H9 (cell line): ENCODE results near the gene AQP5. TPM values are rescaled to one million over a fixed set of nuclear protein-coding genes. Genes with fewer than 3 reads are reported as not detected.
A peak's percentile ranks its signal among the peaks of the same experiment; 100 is the strongest.

ENCODE experiments used
- DNase-seq: peaks from one replicate; pipeline ENCODE4 v3.0.0-alpha.2; 2017
- H2AFZ ChIP-seq: one replicate; pipeline ENCODE4 v1.6.1; 2013; ENCODE audit warnings: mild to moderate bottlenecking, low read length, control low read depth, moderate library complexity
- H2AK5ac ChIP-seq: 2 replicates; pipeline ENCODE4 v1.6.1; 2013; ENCODE audit warnings: low read length, control low read depth, mixed read lengths; ENCODE audit not compliant: insufficient read length
- H2BK120ac ChIP-seq: one replicate; pipeline ENCODE4 v1.6.1; 2013; ENCODE audit warnings: low read depth, mild to moderate bottlenecking, low read length, control low read depth, inconsistent platforms; ENCODE audit not compliant: poor library complexity, severe bottlenecking
- H2BK12ac ChIP-seq: 2 replicates; pipeline ENCODE4 v1.6.1; 2013; ENCODE audit warnings: low read length, control low read depth, mixed read lengths, low read depth; ENCODE audit not compliant: insufficient read length
- H2BK15ac ChIP-seq: 2 replicates; pipeline ENCODE4 v1.6.1; 2013; ENCODE audit warnings: low read depth, low read length, control low read depth
- H2BK20ac ChIP-seq: one replicate; pipeline ENCODE4 v1.6.1; 2013; ENCODE audit warnings: low read depth, mild to moderate bottlenecking, low read length, control low read depth, inconsistent platforms; ENCODE audit not compliant: poor library complexity, severe bottlenecking
- H2BK5ac ChIP-seq: 2 replicates; pipeline ENCODE4 v1.6.1; 2013; ENCODE audit warnings: low read length, control low read depth, mixed read lengths; ENCODE audit not compliant: insufficient read length
- H3K14ac ChIP-seq: 2 replicates; pipeline ENCODE4 v1.6.1; 2013; ENCODE audit warnings: low read length, control low read depth; ENCODE audit not compliant: insufficient read depth
- H3K18ac ChIP-seq: 2 replicates; pipeline ENCODE4 v1.6.1; 2013; ENCODE audit warnings: low read depth, mild to moderate bottlenecking, mixed read lengths, low read length, control low read depth; ENCODE audit not compliant: insufficient read length
- H3K23ac ChIP-seq: 2 replicates; pipeline ENCODE4 v1.6.1; 2013; ENCODE audit warnings: low read length, control low read depth, mixed read lengths, low read depth; ENCODE audit not compliant: insufficient read length
- H3K23me2 ChIP-seq: 2 replicates; pipeline ENCODE4 v1.6.1; 2013; ENCODE audit warnings: low read depth, mild to moderate bottlenecking, mixed read lengths, low read length, control low read depth; ENCODE audit not compliant: insufficient read length, poor library complexity, severe bottlenecking
- H3K27ac ChIP-seq: 2 replicates; pipeline ENCODE4 v1.5.1; 2013; ENCODE audit warnings: low read length, control low read depth, mixed read lengths, low read depth; ENCODE audit not compliant: insufficient read length
- H3K27me3 ChIP-seq: 2 replicates; pipeline ENCODE4 v1.6.1; 2013; ENCODE audit warnings: low read length, control low read depth, inconsistent platforms; ENCODE audit not compliant: insufficient read depth
- H3K4ac ChIP-seq: 2 replicates; pipeline ENCODE4 v1.6.1; 2013; ENCODE audit warnings: low read depth, mild to moderate bottlenecking, control low read depth, inconsistent platforms, low read length, moderate library complexity
- H3K4me1 ChIP-seq: 2 replicates; pipeline ENCODE4 v1.6.1; 2013; ENCODE audit warnings: low read length, control low read depth, inconsistent platforms; ENCODE audit not compliant: insufficient read depth
- H3K4me2 ChIP-seq: 2 replicates; pipeline ENCODE4 v1.6.1; 2013; ENCODE audit warnings: low read length, control low read depth, mixed read lengths; ENCODE audit not compliant: insufficient read length, insufficient read depth
- H3K56ac ChIP-seq: 2 replicates; pipeline ENCODE4 v1.6.1; 2013; ENCODE audit warnings: low read depth, mild to moderate bottlenecking, mixed read lengths, low read length, control low read depth; ENCODE audit not compliant: insufficient read length
- H3K79me1 ChIP-seq: 2 replicates; pipeline ENCODE4 v1.6.1; 2013; ENCODE audit warnings: low read depth, mild to moderate bottlenecking, moderate library complexity, low read length, control low read depth, inconsistent platforms; ENCODE audit not compliant: insufficient read depth, poor library complexity, severe bottlenecking
- H3K79me2 ChIP-seq: 2 replicates; pipeline ENCODE4 v1.6.1; 2013; ENCODE audit warnings: low read length, control low read depth, inconsistent platforms; ENCODE audit not compliant: insufficient read depth
- H3K9ac ChIP-seq: 2 replicates; pipeline ENCODE4 v1.6.1; 2013; ENCODE audit warnings: low read length, control low read depth, mixed read lengths; ENCODE audit not compliant: insufficient read length; ENCODE audit errors: extremely low read depth
- H3K9me3 ChIP-seq: one replicate; pipeline ENCODE4 v1.6.1; 2013; ENCODE audit warnings: low read depth, low read length, inconsistent platforms; ENCODE audit not compliant: control insufficient read depth
- H3T11ph ChIP-seq: one replicate; pipeline ENCODE4 v1.6.1; 2013; ENCODE audit warnings: mild to moderate bottlenecking, low read length, control low read depth, inconsistent platforms
- H4K20me1 ChIP-seq: one replicate; pipeline ENCODE4 v1.6.1; 2013; ENCODE audit not compliant: control insufficient read depth, insufficient read length, insufficient read depth
- H4K5ac ChIP-seq: 2 replicates; pipeline ENCODE4 v1.6.1; 2013; ENCODE audit warnings: low read depth, mild to moderate bottlenecking, mixed read lengths, low read length, control low read depth; ENCODE audit not compliant: insufficient read length
- H4K8ac ChIP-seq: replicated peaks from 2 replicates; pipeline ENCODE4 v1.6.1; 2013; ENCODE audit warnings: low read length, control low read depth, mixed read lengths, low read depth; ENCODE audit not compliant: insufficient read length
- H4K91ac ChIP-seq: 2 replicates; pipeline ENCODE4 v1.6.1; 2013; ENCODE audit warnings: low read depth, mild to moderate bottlenecking, moderate library complexity, mixed read lengths, low read length, control low read depth; ENCODE audit not compliant: insufficient read length
- H3K27ac Mint-ChIP-seq, 3 experiments: 2 replicates in 2 of 3; 3 replicates in 1 of 3; pipeline ENCODE4 v1.8.0; 2020 to 2021; ENCODE audit warnings: mixed read lengths in 3 of 3, mild to moderate bottlenecking in 1 of 3, moderate library complexity in 1 of 3
- H3K27me3 Mint-ChIP-seq: 2 replicates; pipeline ENCODE4 v1.8.0; 2021; ENCODE audit warnings: low read depth, mild to moderate bottlenecking, moderate library complexity, mixed read lengths
- H3K36me3 Mint-ChIP-seq, 3 experiments: 2 replicates in 2 of 3; 3 replicates in 1 of 3; pipeline ENCODE4 v1.8.0; 2020 to 2021; ENCODE audit warnings: low read depth in 3 of 3, mixed read lengths in 3 of 3; ENCODE audit not compliant: insufficient read depth in 1 of 3
- H3K4me1 Mint-ChIP-seq, 2 experiments: 2 replicates each; pipeline ENCODE4 v1.8.0; 2020; ENCODE audit warnings: mixed read lengths in 2 of 2
- H3K4me3 Mint-ChIP-seq, 2 experiments: 2 replicates in 1 of 2; 3 replicates in 1 of 2; pipeline ENCODE4 v1.8.0; 2020 to 2021; ENCODE audit warnings: mild to moderate bottlenecking in 2 of 2, mixed read lengths in 2 of 2, moderate library complexity in 1 of 2
- H3K9me3 Mint-ChIP-seq, 2 experiments: 2 replicates in 1 of 2; 3 replicates in 1 of 2; pipeline ENCODE4 v1.8.0; 2020; ENCODE audit warnings: mild to moderate bottlenecking in 2 of 2, mixed read lengths in 2 of 2, moderate library complexity in 1 of 2
- CTCF ChIP-seq: fragments of 200-600 bp; sonication (generic); conservative IDR thresholded peaks from 3 replicates; pipeline ENCODE4 v1.8.0; 2021; ENCODE audit warnings: antibody characterized with exemption, mild to moderate bottlenecking
- WGBS: extraction: QIAGEN DNeasy Blood & Tissue Kit; methylation state at CpG from one replicate; pipeline ENCODE4 v1.1.7; 2013; ENCODE audit warnings: missing lambda C conversion rate, low lambda C conversion rate, mixed read lengths; ENCODE audit not compliant: insufficient read length; ENCODE audit errors: extremely low coverage; 5-methylcytosine and 5-hydroxymethylcytosine counted together
- total RNA-seq: library from RNA; stranded (reverse); gene quantifications from 2 replicates; pipeline ENCODE4 v1.2.1, GENCODE V29; 2021

The AQP5 gene
- total RNA-seq, 1 experiment from 2014 or later, result 2.8 TPM

- no peaks in the 10 kb centered on the region for H3K36me3 Mint-ChIP-seq
Measured at GRCh38 chr12:49917788-49918173, 43.9 kb upstream of the AQP5 start.

More at GRCh38 chr12:49917788-49918173, 43.9 kb upstream of the AQP5 start:
- H3K79me2 ChIP-seq, result no peaks in the 10 kb centered on the region
- no peak overlapping the region for H3K23ac ChIP-seq
- no peak overlapping the region for H2AK5ac ChIP-seq
- no peak overlapping the region for H3K9ac ChIP-seq
- H3K27ac Mint-ChIP-seq, result no peak overlapping the region; a peak in 1 of 7 replicates
- H4K5ac ChIP-seq, result no peak overlapping the region
- no peak overlapping the region for H2BK20ac ChIP-seq
- TF ChIP-seq CTCF, result no peak
- H3K9me3 ChIP-seq, result no peaks in the 10 kb centered on the region
- no CpG with 5 or more reads among the region's 5 CpGs for WGBS
- H3K4me1 Mint-ChIP-seq, result peaks cover 12 to 16% of the 10 kb centered on the region in 2 experiments
- no peak overlapping the region for H2AFZ ChIP-seq
- no peak overlapping the region for H2BK12ac ChIP-seq
- H3K4me3 Mint-ChIP-seq, result no peak overlapping the region
- no peak overlapping the region for H3K18ac ChIP-seq
- H3K23me2 ChIP-seq, result no peaks in the 10 kb centered on the region
- H3K4me1 ChIP-seq, result no peaks in the 10 kb centered on the region
- H3K9me3 Mint-ChIP-seq, result no peaks in the 10 kb centered on the region
- no peak overlapping the region for H3K4ac ChIP-seq
- H3K4me2 ChIP-seq, result no peak overlapping the region
- H3K27ac ChIP-seq, result no peak overlapping the region
- H3K27me3 ChIP-seq, result no peaks in the 10 kb centered on the region
- no peak overlapping the region for H2BK15ac ChIP-seq
- H3K14ac ChIP-seq, result no peak overlapping the region; the same call in 1 of the 2 replicates
- H3T11ph ChIP-seq, result no peak overlapping the region
- H3K56ac ChIP-seq, result no peak overlapping the region
- H3K79me1 ChIP-seq, result no peaks in the 10 kb centered on the region
- peaks cover 10% of the 10 kb centered on the region for H3K27me3 Mint-ChIP-seq
- no peak overlapping the region for H2BK120ac ChIP-seq
- no peak overlapping the region for H4K8ac ChIP-seq
- DNase-seq, result peak; percentile 25
- no peak overlapping the region for H2BK5ac ChIP-seq
- no peak overlapping the region for H4K91ac ChIP-seq
- no peaks in the 10 kb centered on the region for H4K20me1 ChIP-seq
